ENCODE measurements around the gene CPSF3. TPM values are rescaled to one million over a fixed set of nuclear protein-coding genes. Genes with fewer than 3 reads are reported as not detected.

CPSF3 gene
- total RNA-seq, 1 donor from 2014 or later: 24.9 TPM

DNA sequence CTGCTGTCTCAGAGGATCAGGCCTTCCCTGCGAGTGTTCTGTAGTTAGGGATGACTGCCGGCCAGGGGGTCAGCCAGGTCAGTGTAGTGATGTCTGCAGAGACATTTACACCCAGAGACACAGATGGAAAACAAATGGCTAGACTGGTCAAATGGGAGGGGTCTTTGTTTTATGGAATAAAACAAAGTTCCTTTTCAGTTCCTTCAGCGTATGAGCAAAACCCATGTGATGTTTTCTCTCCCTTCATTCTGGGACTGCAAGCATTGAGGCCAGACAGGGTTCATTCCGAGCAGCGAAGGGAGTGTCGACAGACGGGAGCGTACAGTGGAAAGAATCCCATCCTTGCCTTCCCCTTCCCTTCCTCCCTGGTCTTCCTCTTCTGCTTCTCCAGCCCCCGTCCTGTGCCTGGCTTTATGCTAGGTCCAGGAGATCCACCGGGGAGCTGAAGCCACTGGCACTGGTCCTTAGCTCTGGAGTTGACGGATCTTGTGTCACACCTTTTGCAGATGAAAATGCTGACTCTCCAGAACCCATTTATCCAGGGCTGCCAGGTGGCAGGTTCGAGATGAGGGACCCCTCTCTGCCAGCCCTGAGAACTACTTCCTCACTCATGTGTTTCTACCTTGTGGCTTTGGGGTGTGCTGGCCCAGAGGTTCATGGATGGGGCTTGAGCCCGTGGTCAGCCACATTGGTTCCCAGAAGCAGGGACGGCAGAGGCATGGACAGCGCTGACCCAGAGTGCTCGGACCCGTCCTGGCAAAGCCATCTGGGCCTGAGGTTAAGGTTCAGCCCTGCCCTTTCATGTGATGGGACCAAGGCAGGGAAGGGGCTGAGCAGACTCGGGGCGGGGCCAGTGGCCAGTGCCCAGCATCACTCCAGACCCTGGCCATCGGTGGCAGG lies 24.3 kb upstream of the CPSF3 start:
- H3K27me3 Mint-ChIP-seq (ENCODE audit: low read depth): no peaks in the 10 kb centered on the region
- no peak overlapping the region for H3K4me3 Mint-ChIP-seq (ENCODE audit: unreplicated experiment)
- no peaks in the 10 kb centered on the region for H3K9me3 Mint-ChIP-seq (ENCODE audit: low read depth)
- DNase-seq (ENCODE audit: low spot score): peak; percentile 66
- peak overlapping the region; percentile 90 for H3K27ac Mint-ChIP-seq (ENCODE audit: unreplicated experiment)
- peaks cover 20% of the 10 kb centered on the region for H3K36me3 Mint-ChIP-seq (ENCODE audit: low read depth)
- H3K4me1 Mint-ChIP-seq (ENCODE audit: low read depth): peaks cover 16% of the 10 kb centered on the region
- TF ChIP-seq, protein P1, sequence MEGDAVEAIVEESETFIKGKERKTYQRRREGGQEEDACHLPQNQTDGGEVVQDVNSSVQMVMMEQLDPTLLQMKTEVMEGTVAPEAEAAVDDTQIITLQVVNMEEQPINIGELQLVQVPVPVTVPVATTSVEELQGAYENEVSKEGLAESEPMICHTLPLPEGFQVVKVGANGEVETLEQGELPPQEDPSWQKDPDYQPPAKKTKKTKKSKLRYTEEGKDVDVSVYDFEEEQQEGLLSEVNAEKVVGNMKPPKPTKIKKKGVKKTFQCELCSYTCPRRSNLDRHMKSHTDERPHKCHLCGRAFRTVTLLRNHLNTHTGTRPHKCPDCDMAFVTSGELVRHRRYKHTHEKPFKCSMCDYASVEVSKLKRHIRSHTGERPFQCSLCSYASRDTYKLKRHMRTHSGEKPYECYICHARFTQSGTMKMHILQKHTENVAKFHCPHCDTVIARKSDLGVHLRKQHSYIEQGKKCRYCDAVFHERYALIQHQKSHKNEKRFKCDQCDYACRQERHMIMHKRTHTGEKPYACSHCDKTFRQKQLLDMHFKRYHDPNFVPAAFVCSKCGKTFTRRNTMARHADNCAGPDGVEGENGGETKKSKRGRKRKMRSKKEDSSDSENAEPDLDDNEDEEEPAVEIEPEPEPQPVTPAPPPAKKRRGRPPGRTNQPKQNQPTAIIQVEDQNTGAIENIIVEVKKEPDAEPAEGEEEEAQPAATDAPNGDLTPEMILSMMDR (IDR thresholded peaks at IDR 0.05): no peak

DNA sequence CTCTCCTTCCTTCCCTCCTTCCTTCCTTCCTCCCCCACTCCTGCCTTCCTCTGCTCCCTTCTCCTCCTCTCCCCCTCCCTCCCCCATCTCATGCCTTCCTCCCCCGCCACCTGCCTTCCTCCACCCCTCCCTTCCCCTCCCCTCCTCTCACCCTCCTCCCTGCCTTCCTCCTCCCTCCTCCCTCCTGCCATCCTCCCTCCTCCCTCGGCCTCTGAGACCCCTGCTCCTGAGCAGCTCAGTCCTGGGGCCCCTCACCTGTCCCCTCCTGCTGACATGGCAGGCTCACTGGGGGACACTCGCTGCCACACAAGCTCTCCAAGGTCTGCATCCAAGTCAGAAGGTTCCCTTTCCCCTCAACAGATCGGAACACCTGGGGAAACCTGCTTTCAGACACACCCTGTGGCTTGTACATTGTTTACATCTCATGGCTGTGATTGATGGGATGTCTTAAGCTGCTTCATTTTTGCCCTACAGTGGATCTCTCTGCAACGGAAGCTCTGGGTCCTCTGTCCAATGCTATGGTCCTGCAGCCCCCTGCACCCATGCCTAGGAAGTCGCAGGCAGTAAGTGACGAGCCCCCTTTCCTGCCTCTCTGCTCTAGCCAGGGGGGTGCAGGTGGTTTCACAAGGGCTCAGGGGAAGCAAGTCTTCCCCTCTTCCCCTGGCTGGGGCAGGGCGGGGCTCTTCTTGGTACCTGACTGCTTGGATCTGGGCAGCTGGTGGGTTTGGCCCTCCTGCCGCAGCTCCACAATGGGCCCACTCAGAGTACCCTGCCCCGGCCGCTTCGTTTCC lies 23.0 kb upstream of the CPSF3 start:
- peaks cover 17% of the 10 kb centered on the region for H3K36me3 Mint-ChIP-seq (ENCODE audit: low read depth)
- no peaks in the 10 kb centered on the region for H3K27me3 Mint-ChIP-seq (ENCODE audit: low read depth)
- no peak overlapping the region for H3K4me3 Mint-ChIP-seq (ENCODE audit: unreplicated experiment)
- no peaks in the 10 kb centered on the region for H3K9me3 Mint-ChIP-seq (ENCODE audit: low read depth)
- H3K4me1 Mint-ChIP-seq (ENCODE audit: low read depth): peaks cover 21% of the 10 kb centered on the region
- TF ChIP-seq, protein P1 (IDR thresholded peaks at IDR 0.05): no peak
- H3K27ac Mint-ChIP-seq (ENCODE audit: unreplicated experiment): peak overlapping the region; percentile 57
- no peak for DNase-seq (ENCODE audit: low spot score)

DNA sequence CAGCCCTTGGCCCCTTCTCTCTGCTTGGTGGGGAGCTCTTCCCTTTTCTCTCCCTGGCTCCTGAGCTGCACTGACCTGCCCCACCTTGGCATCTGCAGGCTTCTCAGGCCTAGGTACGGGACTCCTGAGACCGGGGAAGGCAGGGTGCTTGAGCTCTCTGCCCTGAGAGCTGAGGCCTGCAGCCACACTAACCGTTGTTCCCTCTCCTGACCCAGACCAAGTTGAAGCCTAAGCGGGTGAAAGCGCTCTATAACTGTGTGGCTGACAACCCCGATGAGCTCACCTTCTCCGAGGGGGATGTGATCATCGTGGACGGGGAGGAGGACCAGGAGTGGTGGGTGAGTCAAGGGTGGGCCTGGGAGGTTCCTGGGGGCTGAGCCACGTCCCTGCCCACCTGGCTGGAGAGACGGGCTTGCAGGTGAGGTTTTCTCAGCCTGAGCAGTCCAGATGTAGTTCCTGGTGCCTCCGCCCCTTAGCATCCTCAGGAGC lies 22.4 kb upstream of the CPSF3 start:
- peaks cover 21% of the 10 kb centered on the region for H3K4me1 Mint-ChIP-seq (ENCODE audit: low read depth)
- TF ChIP-seq, protein P1 (IDR thresholded peaks at IDR 0.05): no peak
- H3K27ac Mint-ChIP-seq (ENCODE audit: unreplicated experiment): peak overlapping the region; percentile 45
- H3K36me3 Mint-ChIP-seq (ENCODE audit: low read depth): peaks cover 17% of the 10 kb centered on the region
- no peaks in the 10 kb centered on the region for H3K9me3 Mint-ChIP-seq (ENCODE audit: low read depth)
- H3K27me3 Mint-ChIP-seq (ENCODE audit: low read depth): no peaks in the 10 kb centered on the region
- no peak for DNase-seq (ENCODE audit: low spot score)
- no peak overlapping the region for H3K4me3 Mint-ChIP-seq (ENCODE audit: unreplicated experiment)

DNA sequence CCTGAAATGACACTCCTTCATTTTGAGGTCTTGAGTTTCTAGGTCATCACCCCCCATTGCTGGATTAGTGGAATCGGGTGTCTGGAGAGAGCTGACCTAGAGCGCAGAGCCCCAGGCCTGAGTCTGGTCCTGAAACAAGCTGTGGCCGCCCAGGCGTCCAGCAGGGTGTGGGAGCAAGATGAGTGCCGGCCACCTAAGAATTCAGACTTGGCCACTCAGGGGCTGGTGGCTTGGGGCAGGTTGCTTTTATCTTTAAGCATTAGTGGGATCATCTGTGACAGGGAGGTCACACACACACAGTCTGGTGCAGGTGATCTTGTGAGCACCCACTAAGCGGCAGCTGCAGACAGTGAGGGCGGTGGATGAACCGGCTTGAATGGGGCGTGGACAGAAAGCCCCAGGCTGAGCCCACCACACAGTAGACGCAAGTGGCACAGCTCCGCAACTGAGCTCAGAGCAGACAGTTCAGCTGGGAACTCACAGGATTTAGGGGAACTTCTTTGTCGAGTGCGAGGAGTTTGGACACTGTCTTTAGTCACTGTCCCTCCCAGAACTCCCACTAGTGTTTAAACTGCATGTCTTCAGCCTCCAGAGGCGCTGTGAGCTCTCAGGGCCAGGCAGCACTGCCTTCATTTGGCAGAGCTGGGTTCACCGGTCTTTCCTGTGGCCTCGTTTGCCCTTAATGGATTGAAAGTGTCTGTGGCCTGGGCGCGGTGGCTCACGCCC lies 21.6 kb upstream of the CPSF3 start:
- H3K4me3 Mint-ChIP-seq (ENCODE audit: unreplicated experiment): no peak overlapping the region
- no peak overlapping the region for H3K27ac Mint-ChIP-seq (ENCODE audit: unreplicated experiment)
- H3K9me3 Mint-ChIP-seq (ENCODE audit: low read depth): no peaks in the 10 kb centered on the region
- H3K27me3 Mint-ChIP-seq (ENCODE audit: low read depth): no peaks in the 10 kb centered on the region
- H3K36me3 Mint-ChIP-seq (ENCODE audit: low read depth): peaks cover 17% of the 10 kb centered on the region
- peaks cover 21% of the 10 kb centered on the region for H3K4me1 Mint-ChIP-seq (ENCODE audit: low read depth)
- TF ChIP-seq, protein P1 (IDR thresholded peaks at IDR 0.05): no peak
- no peak for DNase-seq (ENCODE audit: low spot score)

All from chondrocyte (in vitro differentiated cells).